SU-DHL-6 (cell line): Measurements from ENCODE around the gene MREG.

Experiments used
- EZH2phosphoT487 ChIP-seq: fragments of 200-600 bp; sonication (generic), shearing (Covaris generic); conservative IDR thresholded peaks from 2 replicates; pipeline ENCODE4 v1.6.1; 2018; ENCODE audit warnings: mild to moderate bottlenecking, antibody characterized with exemption, low read length, moderate library complexity, mixed read lengths
- TF ChIP-seq, protein P1 (sequence below): fragments of 200-600 bp; sonication (generic); IDR thresholded peaks from one replicate; pipeline ENCODE4 v1.5.1; 2017; ENCODE audit warnings: antibody characterized with exemption, mild to moderate bottlenecking, low read length, moderate library complexity; ENCODE audit not compliant: insufficient read depth, poor library complexity, severe bottlenecking

DNA sequence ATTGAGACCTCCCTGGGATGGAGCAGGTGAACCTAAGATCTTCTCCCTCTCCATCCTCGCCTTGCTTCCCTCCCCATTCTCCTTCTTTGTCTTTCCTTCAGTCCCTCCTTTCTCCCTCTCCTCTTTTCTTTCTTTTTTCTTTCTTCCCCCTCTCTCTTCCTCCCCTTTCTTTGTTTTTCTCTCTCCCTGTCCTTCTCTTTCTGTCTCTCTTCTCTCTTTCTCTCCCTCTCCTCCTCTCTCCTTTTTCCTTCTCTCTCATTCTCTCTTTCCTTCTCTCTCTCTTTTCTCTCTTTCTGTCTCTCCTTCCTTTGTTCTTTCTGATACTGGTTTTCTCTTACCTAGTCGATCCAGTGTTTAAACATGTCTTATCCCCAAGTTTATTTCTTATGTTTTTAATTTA, 10.7 kb downstream of the MREG start:
- TF ChIP-seq, protein P1, sequence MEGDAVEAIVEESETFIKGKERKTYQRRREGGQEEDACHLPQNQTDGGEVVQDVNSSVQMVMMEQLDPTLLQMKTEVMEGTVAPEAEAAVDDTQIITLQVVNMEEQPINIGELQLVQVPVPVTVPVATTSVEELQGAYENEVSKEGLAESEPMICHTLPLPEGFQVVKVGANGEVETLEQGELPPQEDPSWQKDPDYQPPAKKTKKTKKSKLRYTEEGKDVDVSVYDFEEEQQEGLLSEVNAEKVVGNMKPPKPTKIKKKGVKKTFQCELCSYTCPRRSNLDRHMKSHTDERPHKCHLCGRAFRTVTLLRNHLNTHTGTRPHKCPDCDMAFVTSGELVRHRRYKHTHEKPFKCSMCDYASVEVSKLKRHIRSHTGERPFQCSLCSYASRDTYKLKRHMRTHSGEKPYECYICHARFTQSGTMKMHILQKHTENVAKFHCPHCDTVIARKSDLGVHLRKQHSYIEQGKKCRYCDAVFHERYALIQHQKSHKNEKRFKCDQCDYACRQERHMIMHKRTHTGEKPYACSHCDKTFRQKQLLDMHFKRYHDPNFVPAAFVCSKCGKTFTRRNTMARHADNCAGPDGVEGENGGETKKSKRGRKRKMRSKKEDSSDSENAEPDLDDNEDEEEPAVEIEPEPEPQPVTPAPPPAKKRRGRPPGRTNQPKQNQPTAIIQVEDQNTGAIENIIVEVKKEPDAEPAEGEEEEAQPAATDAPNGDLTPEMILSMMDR: no peak
- no peak for TF ChIP-seq EZH2phosphoT487
